ENCODE measurements around the gene XNDC1N.

Gene XNDC1N, protein sequence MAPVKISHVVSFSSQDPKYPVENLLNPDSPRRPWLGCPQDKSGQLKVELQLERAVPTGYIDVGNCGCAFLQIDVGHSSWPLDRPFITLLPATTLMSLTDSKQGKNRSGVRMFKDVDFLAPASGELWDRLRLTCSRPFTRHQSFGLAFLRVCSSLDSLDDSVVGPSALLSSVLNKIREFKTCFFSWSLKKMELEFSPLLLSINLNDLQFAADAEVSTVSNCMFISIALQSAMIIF

DNA sequence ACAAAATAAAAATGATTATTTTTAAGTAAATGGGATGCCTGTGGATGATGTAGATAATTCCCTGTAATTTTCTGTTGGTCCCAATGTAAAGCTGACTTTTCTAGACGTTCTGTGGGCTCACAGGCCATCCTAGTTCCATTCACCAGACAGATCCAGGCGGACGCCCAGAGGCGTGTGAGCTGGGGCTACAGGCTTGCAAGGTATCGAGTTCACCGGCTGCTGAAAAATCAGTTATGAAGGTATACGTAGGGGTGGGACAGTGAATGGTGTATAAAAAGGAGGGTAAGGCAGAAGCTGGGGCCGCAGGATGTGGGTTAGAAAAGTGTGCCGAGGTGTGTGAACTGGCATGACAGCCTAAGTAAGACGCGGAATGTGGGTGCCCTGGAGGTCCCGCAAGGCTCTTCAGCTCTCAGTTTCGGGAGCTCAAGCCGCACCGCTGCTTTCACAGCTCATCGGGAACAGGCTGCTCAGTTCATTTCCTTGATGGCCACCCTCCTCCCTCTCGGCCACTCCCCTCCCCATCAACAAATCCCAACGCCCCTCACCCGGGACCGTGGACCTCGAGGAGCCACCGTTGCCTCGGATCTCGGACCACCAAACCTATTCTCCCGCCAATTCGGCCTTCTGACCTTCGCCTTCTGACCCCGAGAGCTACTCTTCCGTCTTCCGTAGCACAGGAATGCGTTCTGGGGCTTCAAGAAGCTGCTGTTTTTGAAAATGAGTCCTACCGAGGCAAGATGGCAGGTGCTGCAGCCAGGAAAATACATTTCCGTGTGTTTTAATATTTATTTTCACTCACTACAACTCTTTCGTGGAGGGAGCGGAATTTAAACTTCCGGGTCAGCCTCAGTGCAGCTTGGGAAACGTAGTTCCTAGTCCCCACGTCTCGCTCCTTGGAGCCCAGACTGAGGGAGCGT, at the start of gene XNDC1N:
Gene XNDC1N (minus strand): TSS at position 775 of the 917 bp plus-strand sequence. CDS start 5,241 bp downstream, outside the sequence.
- peak; percentile 78 for DNase-seq

DNA sequence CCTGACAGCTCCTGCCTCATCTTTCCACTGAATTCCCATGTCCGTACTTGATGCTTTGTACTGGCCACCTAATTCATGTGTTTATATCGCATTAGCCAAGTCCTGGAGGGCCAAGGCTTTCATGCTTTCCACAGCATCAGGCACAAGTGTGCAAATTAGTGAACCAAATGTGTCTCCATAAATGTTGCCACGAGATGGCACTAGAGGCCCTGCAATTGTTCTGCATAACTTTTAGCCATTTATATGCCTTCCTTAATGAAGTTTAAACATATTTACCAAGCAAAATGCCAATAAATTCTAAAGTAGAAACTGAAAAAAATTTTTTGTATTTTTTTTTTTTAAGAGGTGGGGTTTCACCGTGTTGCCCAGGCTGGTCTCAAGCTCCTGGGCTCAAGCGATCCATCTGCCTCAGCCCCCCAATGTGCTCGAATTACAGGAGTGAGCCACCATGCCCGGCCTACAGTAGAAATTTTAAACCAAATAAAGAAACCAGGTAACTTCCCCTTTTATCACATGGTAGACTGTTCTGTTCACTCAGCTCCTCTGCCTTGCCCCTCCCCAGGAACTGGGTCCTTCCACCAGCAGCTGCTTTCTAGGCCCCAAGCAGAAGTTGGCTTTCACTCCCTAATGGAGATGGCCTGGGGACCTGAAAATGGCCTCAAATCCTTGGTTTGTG, 49.5 kb upstream of the XNDC1N start:
- peak; percentile 67 for DNase-seq

DNA sequence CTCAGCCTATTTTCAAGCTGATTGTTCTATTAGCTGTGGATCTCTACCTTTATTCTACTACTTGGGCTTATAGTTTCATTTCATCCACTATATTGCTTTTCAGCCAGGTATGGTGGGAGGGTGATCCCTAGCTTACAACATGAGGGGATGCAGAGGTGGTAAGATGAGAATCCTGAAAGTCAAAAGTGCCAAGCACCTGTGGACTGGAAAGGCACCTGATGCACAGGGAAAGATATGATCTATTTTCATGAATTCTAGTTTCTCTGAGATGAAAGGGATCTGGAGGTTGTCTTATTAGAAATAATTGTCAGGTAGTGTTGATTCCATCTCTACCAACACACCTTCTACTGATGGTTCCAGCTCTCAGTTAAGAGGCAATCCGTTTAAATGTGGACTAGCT, 48.7 kb upstream of the XNDC1N start:
- DNase-seq = no peak

DNA sequence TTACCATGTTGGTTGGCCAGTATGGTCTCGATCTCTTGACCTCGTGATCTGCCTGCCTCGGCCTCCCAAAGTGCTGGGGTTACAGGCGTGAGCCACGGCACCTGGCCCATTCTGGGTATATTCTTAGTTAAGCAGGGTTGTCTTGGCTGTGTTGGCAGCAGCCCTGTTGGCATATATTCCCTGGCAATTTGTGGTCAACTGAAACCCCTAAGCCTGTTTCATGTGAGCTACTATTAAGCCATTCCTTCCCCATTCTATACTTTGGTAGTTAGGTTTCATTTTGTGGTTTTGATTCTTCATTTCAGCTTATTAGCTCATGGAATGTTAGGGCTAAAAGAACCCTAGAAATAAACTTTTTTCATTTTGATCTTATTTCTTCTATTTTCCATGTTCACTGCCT, 48.2 kb upstream of the XNDC1N start:
- no peak for DNase-seq

DNA sequence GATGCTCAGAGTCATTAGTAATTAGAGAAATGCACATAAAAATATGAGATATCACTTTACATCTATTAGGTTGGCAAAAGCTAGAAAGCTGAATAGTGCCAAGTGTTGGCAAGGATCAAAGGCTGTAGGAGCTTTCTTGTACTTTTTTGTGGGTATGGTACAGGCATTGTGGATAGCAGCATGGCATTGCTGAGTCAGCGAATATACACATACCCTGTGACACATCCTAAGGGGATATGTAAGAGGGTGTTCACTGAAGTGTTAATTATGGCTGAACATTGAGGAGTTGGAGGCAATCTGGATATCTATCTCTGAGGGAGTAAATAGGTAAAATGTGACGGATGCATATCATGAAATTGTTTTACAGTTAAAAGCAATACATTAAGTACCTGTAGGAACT, 43.3 kb upstream of the XNDC1N start:
- no peak for DNase-seq

DNA sequence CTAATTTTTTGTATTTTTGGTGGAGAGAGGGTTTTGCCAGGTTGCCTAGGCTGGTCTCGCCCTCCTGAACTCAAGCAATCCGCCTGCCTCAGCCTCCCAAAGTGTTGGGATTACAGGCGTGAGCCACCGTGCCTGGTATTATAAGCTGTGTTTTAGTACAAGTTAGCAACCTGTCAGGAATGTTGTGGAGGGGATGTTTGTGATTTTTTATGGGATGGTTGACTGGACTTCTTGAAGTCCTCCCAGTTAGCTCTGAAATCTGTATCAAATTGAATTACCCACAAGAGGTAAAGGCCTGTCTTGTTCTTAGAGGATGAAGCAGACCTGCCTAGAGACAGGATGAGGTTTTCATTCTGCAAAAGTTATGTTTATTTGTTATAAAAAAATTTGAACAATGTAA, 36.2 kb upstream of the XNDC1N start:
- DNase-seq = no peak

DNA sequence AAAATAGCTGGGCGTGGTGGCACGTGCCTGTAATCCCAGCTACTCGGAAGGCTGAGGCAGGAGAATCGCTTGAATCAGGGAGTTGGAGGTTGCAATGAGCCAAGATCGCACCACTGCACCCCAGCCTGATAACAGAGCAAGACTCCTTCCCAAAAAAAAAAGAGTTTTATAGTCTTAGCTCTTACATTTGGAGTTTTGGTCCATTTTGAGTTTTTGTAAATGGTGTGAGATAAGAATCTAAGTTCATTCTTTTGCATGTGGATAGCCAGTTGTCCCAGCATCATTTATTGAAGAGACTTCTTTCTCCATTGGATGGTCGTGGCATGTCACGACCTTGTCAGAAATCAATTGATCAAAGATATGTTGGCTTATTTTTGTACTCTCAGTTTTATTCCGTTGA, 35.1 kb upstream of the XNDC1N start:
- no peak for DNase-seq

DNA sequence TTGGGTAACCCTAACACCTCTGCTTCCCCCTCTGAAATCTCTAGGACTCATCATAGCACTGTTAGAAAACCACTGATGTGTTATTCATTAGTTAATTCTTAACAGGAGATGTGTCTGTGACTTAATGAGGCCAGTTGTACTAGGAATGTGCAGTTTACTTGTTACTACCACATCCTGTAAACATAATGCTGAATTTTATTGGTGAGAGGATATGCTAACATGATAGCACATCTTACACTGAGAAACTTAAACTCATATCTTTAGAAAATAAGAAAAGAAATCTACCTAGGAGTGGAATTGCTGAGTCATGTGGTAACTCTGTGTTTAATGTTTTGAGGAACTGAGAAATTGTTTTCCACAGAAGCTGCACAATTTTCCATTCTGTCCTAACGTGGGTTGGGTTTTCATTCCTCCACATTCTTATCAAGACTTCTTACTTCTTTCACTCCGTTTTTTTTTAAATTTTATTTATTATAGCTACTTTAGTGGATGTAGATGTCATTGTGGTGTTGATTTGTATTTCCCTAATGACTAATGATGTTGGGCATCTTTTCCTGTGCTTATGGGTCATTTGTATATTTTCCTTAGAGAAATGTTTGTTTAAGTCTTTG, 34.1 kb upstream of the XNDC1N start:
- no peak for DNase-seq

DNA sequence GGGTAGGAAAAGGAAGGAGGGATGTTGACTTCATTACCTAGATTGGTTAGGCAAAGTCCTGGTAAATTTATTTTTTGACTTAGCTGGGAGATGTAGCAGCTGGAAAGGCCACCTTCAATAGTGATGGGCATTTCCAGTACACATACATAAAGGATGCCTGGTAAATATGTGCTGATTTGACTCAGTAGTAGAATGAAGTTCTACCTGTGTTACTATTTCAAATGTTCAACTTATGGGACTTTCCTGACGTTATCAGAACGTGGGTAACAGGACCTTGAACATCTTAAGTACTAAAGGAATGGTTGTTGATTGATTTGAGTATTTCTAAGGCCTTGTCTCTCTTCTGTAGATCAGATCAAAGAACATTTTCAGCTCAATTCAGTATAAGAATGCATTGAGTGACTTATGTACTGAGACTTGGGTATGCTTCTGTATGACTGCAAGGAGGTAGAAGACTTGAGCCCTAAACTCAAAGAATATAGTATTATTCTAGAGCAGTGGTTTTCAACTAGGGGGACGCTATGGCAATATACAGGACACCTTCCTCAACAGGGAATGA, 27.6 kb upstream of the XNDC1N start:
- no peak for DNase-seq

DNA sequence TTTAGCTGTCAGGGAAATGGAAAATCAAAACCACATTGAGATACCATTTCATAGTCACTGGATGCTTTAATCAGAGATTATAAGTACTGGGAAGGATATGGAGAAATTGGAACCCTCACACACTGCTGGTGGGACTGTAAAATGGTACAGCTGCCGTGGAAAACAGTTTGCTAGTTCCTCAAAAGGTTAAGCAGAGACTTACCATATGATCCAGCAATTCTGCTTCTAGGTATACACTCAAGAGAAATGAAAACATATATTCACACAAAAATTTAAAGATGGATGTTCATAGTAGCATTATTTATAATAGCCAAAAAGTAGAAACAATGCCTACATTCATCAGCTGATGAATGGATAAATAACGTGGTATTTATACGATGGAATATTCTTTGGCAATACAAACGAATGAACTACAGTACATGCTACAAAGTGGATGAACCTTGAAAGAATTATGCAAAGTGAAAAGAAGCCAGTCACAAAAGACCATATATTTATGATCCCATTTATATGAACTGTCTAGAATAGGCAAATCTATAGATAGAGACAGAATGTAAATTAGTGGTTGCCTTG, 23.4 kb upstream of the XNDC1N start:
- no peak for DNase-seq

DNA sequence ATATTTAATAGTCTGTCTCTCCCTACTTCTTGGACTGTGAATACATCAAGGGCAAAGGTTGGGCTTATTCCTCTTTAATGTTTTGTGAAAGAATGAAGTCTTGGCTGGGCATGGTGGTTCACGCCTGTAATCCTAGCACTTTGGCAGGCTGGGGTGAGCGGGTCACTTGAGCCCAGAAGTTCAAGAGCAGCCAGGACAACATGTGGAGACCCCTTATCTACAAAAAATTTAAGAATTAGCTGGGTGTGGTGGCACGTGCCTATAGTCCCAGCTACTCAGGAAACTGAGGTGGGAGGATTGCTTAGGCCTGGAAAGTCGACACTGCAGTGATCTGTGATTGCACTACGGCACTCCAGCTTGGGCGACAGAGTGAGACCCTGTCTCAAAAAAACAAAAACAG, 20.6 kb upstream of the XNDC1N start:
- no peak for DNase-seq

DNA sequence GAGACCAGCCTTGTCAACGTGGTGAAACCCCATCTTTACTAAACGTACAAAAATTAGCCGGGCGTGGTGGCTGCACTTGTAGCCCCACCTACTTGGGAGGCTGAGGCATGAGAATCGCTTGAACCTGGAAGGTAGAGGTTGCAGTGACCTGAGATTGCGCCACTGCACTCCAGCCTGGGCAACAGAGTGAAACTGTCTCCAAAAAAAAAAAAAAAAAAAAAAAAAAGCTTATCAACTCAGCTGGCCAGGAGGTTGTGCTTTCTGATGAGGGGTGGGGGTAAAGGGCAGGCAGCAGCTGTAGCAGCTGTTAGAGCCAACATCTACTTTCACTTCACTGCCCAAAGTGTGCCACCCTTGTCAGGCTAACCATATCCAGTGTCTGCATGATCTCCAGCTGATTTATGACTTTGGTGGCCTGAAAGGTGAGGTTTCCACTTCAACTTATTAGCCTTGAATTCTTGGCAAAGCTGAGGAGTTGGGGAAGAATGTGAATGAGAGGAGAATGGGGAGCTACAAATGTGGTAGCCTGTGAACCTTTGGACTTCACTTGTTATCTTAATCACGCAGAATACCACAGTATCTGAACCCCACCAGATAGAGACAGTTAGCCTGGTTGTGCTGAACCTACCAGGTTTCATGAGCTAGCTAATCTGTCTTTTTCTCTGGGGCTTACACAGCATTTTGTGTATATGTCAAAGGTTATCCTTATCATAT, 20.1 kb upstream of the XNDC1N start:
- DNase-seq = no peak

DNA sequence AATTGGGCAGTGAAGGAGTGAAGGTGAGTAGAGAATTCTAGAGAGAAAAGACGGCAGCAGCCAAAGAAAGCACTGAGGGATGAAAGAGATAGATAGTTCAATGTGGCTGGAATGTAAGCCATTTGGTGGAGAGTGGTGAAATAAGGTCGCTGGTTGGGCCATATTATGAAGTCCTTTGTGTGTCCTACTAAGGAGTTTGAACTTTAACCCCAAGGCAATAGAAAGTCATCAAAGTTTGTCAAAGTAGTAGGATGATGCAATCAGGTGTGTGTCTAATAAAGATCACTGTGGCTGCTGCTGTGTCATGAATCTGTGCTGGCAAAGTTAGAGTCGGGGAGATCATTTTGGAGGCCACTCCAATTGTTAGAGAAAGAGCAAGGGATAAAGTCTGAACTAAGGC, 19.1 kb upstream of the XNDC1N start:
- no peak for DNase-seq

DNA sequence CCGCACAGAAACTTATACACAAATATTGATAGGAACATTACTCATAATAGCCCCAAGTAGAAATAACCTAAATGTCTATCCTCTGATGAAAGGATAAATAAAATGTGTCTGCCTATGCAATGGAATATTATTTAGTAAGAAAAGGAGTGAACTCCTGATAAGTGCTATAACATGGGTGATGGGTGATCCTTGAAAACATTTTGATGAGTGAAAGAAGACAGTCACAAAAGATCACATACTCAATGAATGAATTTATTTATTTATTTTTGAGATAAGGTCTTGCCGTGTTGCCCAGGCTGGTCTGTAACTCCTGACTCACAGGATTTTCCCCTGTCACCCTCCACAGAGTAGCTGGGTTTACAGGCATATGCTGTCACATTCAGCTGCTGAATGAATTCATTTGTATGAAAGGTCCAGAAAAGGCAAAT, 17.8 kb upstream of the XNDC1N start:
- DNase-seq = no peak

DNA sequence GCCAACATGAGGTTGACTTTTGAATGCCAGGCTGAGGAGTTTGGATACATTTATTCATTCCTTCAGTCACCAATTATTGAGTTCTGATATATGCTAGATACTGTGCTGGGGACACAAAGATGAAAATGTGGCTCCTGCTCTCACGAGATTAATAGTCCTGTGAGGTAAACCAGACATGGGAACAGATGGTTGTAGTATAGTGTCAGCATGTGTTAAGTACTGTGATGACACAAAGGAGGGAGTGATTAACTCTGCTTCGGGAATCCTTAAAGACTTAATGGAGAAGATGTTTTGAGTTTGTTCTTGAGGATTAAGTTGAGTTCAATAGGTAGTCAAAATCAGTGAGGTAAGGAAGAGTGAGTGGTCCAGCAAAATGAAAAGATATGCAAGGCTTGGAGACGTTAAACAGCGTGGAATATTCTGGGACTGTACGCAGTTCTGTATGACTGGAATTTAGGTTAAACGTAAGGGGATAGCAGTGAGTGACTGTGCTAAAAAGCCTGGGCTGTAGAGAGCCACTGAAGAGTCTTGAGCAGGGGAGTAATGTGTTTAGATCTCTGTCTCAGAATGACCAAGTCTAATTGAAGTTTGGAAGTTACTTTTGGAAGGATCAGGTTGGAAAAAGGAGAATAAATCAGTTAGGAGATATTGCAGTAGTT, 12.3 kb upstream of the XNDC1N start:
- no peak for DNase-seq

DNA sequence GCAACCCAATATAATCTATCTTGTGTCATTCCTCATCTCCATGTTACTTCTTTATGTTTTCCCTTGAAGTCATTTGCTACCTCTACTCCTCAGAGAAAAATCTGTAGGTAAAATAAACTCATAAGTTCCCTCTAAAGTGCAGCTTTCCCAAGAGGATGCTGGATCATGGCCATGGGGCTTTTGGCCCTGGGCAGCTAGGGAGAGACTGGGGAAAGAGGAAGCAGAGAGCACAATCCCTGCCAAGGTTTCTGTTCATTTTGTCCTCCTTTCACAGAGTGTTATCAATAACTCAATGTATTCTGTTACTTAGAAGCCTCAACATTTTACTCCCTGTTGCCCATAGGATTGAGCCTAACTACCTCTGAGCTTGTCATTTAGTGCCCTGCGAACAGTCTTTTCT, 9.4 kb upstream of the XNDC1N start:
- no peak for DNase-seq

DNA sequence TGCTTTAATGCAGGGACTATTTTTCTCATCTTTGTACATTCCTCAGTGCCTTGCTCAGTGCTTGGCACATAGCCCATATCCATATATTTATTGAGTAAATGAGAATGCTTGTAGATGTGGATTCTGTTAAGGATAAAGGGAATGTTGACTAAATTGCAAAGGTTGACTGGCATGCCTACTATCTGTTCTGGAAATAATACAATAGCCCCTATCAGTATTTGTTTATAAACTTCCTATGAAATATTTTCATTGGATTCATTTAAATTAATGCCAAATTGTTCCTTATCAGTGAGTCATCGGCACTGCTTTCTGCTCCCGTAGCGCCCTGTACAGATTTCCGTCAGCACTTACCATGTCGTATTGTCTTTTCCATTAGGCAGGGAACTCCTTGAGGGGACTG, 8.4 kb upstream of the XNDC1N start:
- no peak for DNase-seq

DNA sequence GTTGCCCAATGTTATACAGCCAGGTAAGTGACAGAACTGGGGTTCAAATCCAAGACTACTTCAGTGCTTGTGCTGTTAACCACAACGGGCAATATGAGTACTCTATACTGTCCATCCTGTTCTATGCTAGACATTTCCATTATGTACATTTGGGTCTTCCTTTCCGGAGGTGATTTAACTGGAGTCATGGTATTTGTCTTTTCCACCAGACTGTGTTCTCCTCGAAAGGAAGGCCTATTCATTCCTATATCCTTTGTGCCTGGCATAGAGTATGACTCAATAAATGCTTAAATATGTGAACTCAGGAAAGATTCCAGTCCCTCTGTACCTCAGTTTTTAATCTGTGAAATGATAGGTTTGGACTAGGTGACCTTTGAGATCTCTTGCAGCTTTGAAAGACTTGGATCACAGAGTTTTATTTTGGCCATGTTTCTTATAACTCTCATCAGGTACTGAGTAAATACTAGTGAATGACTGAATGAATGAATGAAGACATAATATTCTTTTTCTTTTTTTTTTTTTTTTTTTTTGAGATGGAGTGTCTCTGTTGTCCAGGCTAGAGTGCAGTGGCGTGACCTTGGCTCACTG, 7.0 kb upstream of the XNDC1N start:
- DNase-seq = no peak

DNA sequence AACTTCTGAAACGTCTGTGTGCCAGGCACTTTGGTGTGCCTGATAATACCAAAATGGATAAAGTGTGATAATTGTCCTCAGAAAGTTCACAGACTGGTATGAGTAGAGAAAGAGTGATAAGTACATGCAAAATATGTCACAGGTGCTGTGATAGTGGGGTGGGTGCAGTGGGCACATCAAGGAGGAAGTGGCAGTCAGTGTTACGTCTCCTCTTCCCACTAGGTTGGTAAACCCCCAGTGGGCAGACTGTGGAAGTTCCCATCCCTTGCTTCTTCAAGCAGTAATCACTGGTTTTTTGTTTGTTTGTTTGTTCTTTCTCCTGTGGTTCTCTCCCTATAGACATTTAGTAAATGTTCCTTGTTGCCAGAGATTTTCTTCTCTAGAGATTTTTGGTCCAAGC, 5.8 kb upstream of the XNDC1N start:
- no peak for DNase-seq

DNA sequence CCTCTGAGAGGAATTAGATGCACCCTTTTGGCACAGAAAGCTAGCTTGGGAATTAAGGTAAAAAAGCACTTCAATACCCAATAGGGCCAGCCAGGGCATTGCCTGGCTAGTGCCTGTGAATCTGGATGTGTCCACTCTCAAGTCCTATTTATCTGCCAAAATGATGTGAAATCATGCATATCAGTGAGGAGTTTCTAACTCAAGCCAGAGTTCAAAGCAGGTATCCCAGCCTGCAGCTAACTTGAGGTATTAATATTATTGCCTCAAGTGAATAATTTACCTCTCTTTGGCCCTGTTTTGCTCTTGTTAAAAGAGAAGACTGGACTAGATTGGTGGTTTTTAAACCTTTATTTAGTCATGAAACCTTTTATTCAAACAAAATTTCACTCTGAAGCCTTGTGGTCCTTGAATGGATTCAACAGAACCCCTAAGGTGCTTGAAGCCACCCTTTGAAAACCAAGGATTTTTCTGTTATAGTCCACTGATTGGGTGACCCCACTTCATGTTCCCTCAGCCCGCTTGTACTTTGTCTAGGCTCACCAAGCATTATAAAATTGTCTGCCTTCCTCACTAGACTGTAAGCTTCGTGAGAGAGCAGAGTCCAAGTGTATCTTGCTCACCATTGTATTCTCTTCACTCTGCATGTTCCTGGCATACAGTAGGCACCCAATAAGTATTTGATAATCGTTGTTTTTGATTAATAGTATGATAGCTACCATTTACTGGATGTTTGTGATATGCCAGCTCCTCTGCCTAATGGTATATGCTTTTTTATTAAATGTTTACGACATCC, 4.9 kb upstream of the XNDC1N start:
- DNase-seq = no peak
